Endothelial cell of umbilical vein (primary cell): Measurements from ENCODE around the gene TOGARAM2. TPM values are rescaled to one million over a fixed set of nuclear protein-coding genes. Genes with fewer than 3 reads are reported as not detected.

Experiments
- BruUV-seq: library from RNA; stranded (reverse); fragments of 400-500 nt; replicated peaks from 2 replicates; lab custom pipeline; 2021; lab: Mats Ljungman, UMichigan
- CTCF ChIA-PET: fragments of 300-600, 350-600 bp; sonication (Branson Sonifier 250); formaldehyde crosslinking; loops from one replicate; lab custom pipeline; 2021; ENCODE audit warnings: antibody characterized with exemption, inconsistent platforms; lab: Charles Lee
- POLR2A ChIA-PET: fragments of 300-600, 350-600 bp; sonication (Branson Sonifier 250); formaldehyde crosslinking; loops from one replicate; lab custom pipeline; 2021; ENCODE audit warnings: antibody characterized with exemption, inconsistent platforms; lab: Charles Lee
- DNase-seq: peaks from one replicate; pipeline ENCODE4 v3.0.0-alpha.2; 2011; ENCODE audit warnings: low read depth, low spot score
- FAIRE-seq: peaks from 2 replicates; lab custom pipeline; 2011; peaks lifted over from hg19 to GRCh38; lab: Jason Lieb, UNC
- H2AFZ ChIP-seq: 2 replicates; pipeline ENCODE4 v1.6.0; 2012; ENCODE audit warnings: low read depth, low read length, control low read depth, inconsistent platforms
- H3K27ac ChIP-seq: 2 replicates; pipeline ENCODE4 v1.5.1; 2011; ENCODE audit warnings: low read depth, mild to moderate bottlenecking, control low read depth, low read length, moderate library complexity; ENCODE audit not compliant: insufficient read depth
- H3K27me3 ChIP-seq, 2 experiments: 2 replicates each; pipeline versions ENCODE4 v1.6.0 to v1.6.1; 2011; ENCODE audit warnings: low read length in 2 of 2, mixed read lengths in 1 of 2; ENCODE audit not compliant: control insufficient read depth in 2 of 2, insufficient read depth in 2 of 2
- H3K36me3 ChIP-seq, 2 experiments: 2 replicates in 1 of 2; 3 replicates in 1 of 2; pipeline ENCODE4 v1.5.1; 2011; ENCODE audit warnings: low read length in 2 of 2, mild to moderate bottlenecking in 1 of 2, moderate library complexity in 1 of 2; ENCODE audit not compliant: control insufficient read depth in 2 of 2, insufficient read depth in 2 of 2; ENCODE audit errors: extremely low read depth in 1 of 2
- H3K4me1 ChIP-seq: 3 replicates; pipeline ENCODE4 v1.5.1; 2011; ENCODE audit warnings: mild to moderate bottlenecking, low read length; ENCODE audit not compliant: control insufficient read depth, insufficient read depth; ENCODE audit errors: extremely low read depth
- H3K4me2 ChIP-seq: 2 replicates; pipeline ENCODE4 v1.6.1; 2011; ENCODE audit warnings: low read length, control low read depth, mixed read lengths; ENCODE audit not compliant: insufficient read depth
- H3K4me3 ChIP-seq, 3 experiments: fragments of 200-600 bp in 1 of 3; sonication (generic), shearing (Covaris generic) in 1 of 3; replicated peaks in 1 of 3; 2 replicates each; pipeline ENCODE4 v1.5.1; 2011 to 2016; ENCODE audit warnings: control low read depth in 3 of 3, low read length in 3 of 3, mild to moderate bottlenecking in 2 of 3, inconsistent platforms in 1 of 3, low read depth in 1 of 3, moderate library complexity in 1 of 3; ENCODE audit not compliant: insufficient read depth in 1 of 3
- H3K79me2 ChIP-seq: 2 replicates; pipeline ENCODE4 v1.6.0; 2012; ENCODE audit warnings: low read length, inconsistent platforms; ENCODE audit not compliant: control insufficient read depth, insufficient read depth
- H3K9ac ChIP-seq: replicated peaks from 2 replicates; pipeline ENCODE3; 2011; ENCODE audit warnings: low read length, control low read depth; ENCODE audit not compliant: insufficient read depth; ENCODE audit errors: extremely low read depth
- H3K9me1 ChIP-seq: replicated peaks from 3 replicates; pipeline ENCODE4 v1.6.0; 2011; ENCODE audit warnings: mild to moderate bottlenecking, low read length; ENCODE audit not compliant: control insufficient read depth, insufficient read depth; ENCODE audit errors: extremely low read depth
- H3K9me3 ChIP-seq: replicated peaks from 2 replicates; pipeline ENCODE4 v1.5.1; 2012; ENCODE audit warnings: low read length, inconsistent platforms; ENCODE audit not compliant: control insufficient read depth, insufficient read depth
- H4K20me1 ChIP-seq: replicated peaks from 2 replicates; pipeline ENCODE3; 2011; ENCODE audit warnings: mild to moderate bottlenecking, low read length; ENCODE audit not compliant: control insufficient read depth, insufficient read depth; ENCODE audit errors: extremely low read depth
- CTCF ChIP-seq, 2 donors: IDR thresholded peaks; 1 replicate in 1 of 2; 2 replicates in 1 of 2; pipeline ENCODE4 v1.5.1; 2011; ENCODE audit warnings: low read length in 2 of 2, mild to moderate bottlenecking in 2 of 2, moderate library complexity in 2 of 2, control low read depth in 1 of 2, inconsistent platforms in 1 of 2, low read depth in 1 of 2; ENCODE audit not compliant: insufficient read depth in 1 of 2; ENCODE audit errors: extremely low read depth in 1 of 2
- EZH2 ChIP-seq: IDR thresholded peaks from 2 replicates; pipeline ENCODE4 v1.6.1; 2012; ENCODE audit warnings: borderline replicate concordance, low read depth, mild to moderate bottlenecking, moderate library complexity, low read length, inconsistent platforms; ENCODE audit not compliant: severe bottlenecking
- FOS ChIP-seq: IDR thresholded peaks from 2 replicates; pipeline ENCODE4 v1.6.1; 2011; ENCODE audit warnings: mild to moderate bottlenecking, low read length, moderate library complexity, borderline replicate concordance; ENCODE audit not compliant: insufficient read depth
- GATA2 ChIP-seq: IDR thresholded peaks from 2 replicates; pipeline ENCODE4 v1.7.0; 2011; ENCODE audit warnings: low read depth, mild to moderate bottlenecking, moderate library complexity, mixed read lengths, low read length; ENCODE audit not compliant: insufficient read length, insufficient read depth
- JUN ChIP-seq: IDR thresholded peaks from 2 replicates; pipeline ENCODE4 v1.6.1; 2011; ENCODE audit warnings: borderline replicate concordance, low read depth; ENCODE audit not compliant: insufficient read length, insufficient read depth
- MYC ChIP-seq: IDR thresholded peaks from one replicate; pipeline ENCODE4 v1.6.1; 2011; ENCODE audit warnings: mild to moderate bottlenecking, low read depth, low read length
- POLR2A ChIP-seq: IDR thresholded peaks from 2 replicates; pipeline ENCODE4 v1.6.1; 2012; ENCODE audit warnings: low read depth, mild to moderate bottlenecking, control low read depth, low read length
- POLR2AphosphoS5 ChIP-seq: IDR thresholded peaks from 2 replicates; pipeline ENCODE4 v1.6.1; 2012; ENCODE audit warnings: low read depth, mild to moderate bottlenecking, control low read depth, low read length, moderate library complexity; ENCODE audit not compliant: insufficient read depth
- dilution Hi-C: fragments of 300-500 bp; cut with MboI; formaldehyde crosslinking; loops from one replicate; pipeline ENCODE4 v1.15.0; 2019; ENCODE audit warnings: low sequenced_read_pairs; ENCODE audit not compliant: extremely low pct_ligation_motif_present
- intact Hi-C: fragments of 100-400 bp; cut with micrococcal nuclease; formaldehyde crosslinking; loops from one replicate; pipeline ENCODE4 v1.10.0; 2022
- polyA plus RNA-seq, 4 experiments: library from polyadenylated mRNA; depleted of rRNA in 3 of 4; stranded (reverse) in 3 of 4; unstranded in 1 of 4; fragments of >200 nt; gene quantifications; 2 replicates each; pipeline versions ENCODE4 v1.2.1 to v1.2.3, GENCODE V29; 2011 to 2012; ENCODE audit warnings: missing spikeins in 1 of 4
- total RNA-seq: library from RNA; stranded (reverse); gene quantifications from 2 replicates; pipeline ENCODE4 v1.2.3, GENCODE V29; 2021
- TF ChIP-seq, protein P1 (sequence below): IDR thresholded peaks from 2 replicates; pipeline ENCODE4 v1.6.1; 2011; ENCODE audit not compliant: insufficient read depth, insufficient read length

TOGARAM2 gene
- total and polyA plus RNA-seq, 2 donors (not counting 3 experiments of a cell fraction or from before 2014, with no cell fraction given), result not detected

- POLR2A ChIA-PET, result no interaction called here
- no peaks in the 10 kb centered on the region for H3K9me3 ChIP-seq
- H2AFZ ChIP-seq, result no peak overlapping the region
- H3K4me2 ChIP-seq, result no peak overlapping the region
- H3K27me3 ChIP-seq, result peaks cover 0 to 5% of the 10 kb centered on the region in 2 experiments
- no TSS peak for BruUV-seq
- intact Hi-C loops, result no loop called here
- CTCF ChIA-PET, result interaction anchor here (1.3 to 1.5 kb wide), 3 partner anchors 22 to 40 kb away, joined by 3 read pairs; no protein-coding TSS in a partner anchor
- H3K27ac ChIP-seq, result no peak overlapping the region
- H3K79me2 ChIP-seq, result no peaks in the 10 kb centered on the region
- no peak overlapping the region for H3K4me3 ChIP-seq
- no peak for FAIRE-seq
- no peaks in the 10 kb centered on the region for H3K9me1 ChIP-seq
- no peaks in the 10 kb centered on the region for H3K4me1 ChIP-seq
- H3K9ac ChIP-seq, result no peak overlapping the region
- no peak for DNase-seq
- no peaks in the 10 kb centered on the region for H4K20me1 ChIP-seq
- dilution Hi-C loops, result no loop called here
- TF ChIP-seq CTCF (IDR thresholded peaks at IDR 0.05; ENCODE audit: extremely low read depth in 1 of 2, insufficient read depth in 1 of 2, low read depth in 1 of 2, low read length in 2 of 2), result no peak
- TF ChIP-seq MYC, result no peak
- no peak for TF ChIP-seq POLR2A
- TF ChIP-seq, protein P1, sequence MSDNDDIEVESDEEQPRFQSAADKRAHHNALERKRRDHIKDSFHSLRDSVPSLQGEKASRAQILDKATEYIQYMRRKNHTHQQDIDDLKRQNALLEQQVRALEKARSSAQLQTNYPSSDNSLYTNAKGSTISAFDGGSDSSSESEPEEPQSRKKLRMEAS, result no peak
- no peak for TF ChIP-seq EZH2
- TF ChIP-seq POLR2AphosphoS5, result no peak
- TF ChIP-seq JUN, result no peak
- TF ChIP-seq FOS, result no peak
- TF ChIP-seq GATA2, result no peak
- no peaks in the 10 kb centered on the region for H3K36me3 ChIP-seq
These were observed 95.0 kb downstream of the TOGARAM2 start for GRCh38 chr2:29075894-29076705.
